SK-N-SH (cell line): Measurements from ENCODE around the gene TRMT1L. TPM values are rescaled to one million over a fixed set of nuclear protein-coding genes. Genes with fewer than 3 reads are reported as not detected.
A peak's percentile ranks its signal among the peaks of the same experiment; 100 is the strongest.

Experiments
- CTCF ChIA-PET: fragments of 300-600, 350-600 bp; formaldehyde crosslinking; extraction: SDS; loops from one replicate; lab custom pipeline; 2021; lab: Yijun Ruan, JAX
- POLR2A ChIA-PET: fragments of 350-600 bp; sonication (Branson Sonifier 250); formaldehyde crosslinking; extraction: SDS; loops from one replicate; lab custom pipeline; 2020; ENCODE audit warnings: antibody characterized with exemption, inconsistent platforms; lab: Yijun Ruan, JAX
- DNase-seq: peaks from one replicate; pipeline ENCODE4 v3.0.0; 2012
- H2AFZ ChIP-seq: fragments of 200-600 bp; sonication (generic); 2 replicates; pipeline ENCODE4 v1.8.1; 2016; ENCODE audit warnings: antibody characterized with exemption, mild to moderate bottlenecking, low read depth
- H3F3A ChIP-seq: fragments of 200-600 bp; sonication (generic); replicated peaks from 2 replicates; pipeline ENCODE3; 2016; ENCODE audit warnings: antibody characterized with exemption, mild to moderate bottlenecking; ENCODE audit not compliant: insufficient read depth
- H3K27ac ChIP-seq, 2 experiments: fragments of 200-500 bp in 1 of 2; fragments of 200-600 bp in 1 of 2; sonication (Bioruptor generic) in 1 of 2; sonication (generic), shearing (Covaris generic) in 1 of 2; 2 replicates each; pipeline versions ENCODE4 v1.5.1 to v1.6.1; 2014 to 2016; ENCODE audit warnings: low read depth in 2 of 2, inconsistent platforms in 1 of 2, low read length in 1 of 2, mild to moderate bottlenecking in 1 of 2, mixed read lengths in 1 of 2
- H3K27me3 ChIP-seq: fragments of 200-600 bp; sonication (generic), shearing (Covaris generic); 2 replicates; pipeline ENCODE4 v1.6.1; 2016; ENCODE audit warnings: mixed run types; ENCODE audit not compliant: insufficient read depth
- H3K36me3 ChIP-seq, 2 experiments: fragments of 200-500 bp in 1 of 2; fragments of 200-600 bp in 1 of 2; sonication (Bioruptor generic) in 1 of 2; sonication (generic) in 1 of 2; replicated peaks in 1 of 2; 2 replicates each; pipeline versions ENCODE3 to v1.5.1; 2014 to 2016; ENCODE audit warnings: low read length in 1 of 2, mild to moderate bottlenecking in 1 of 2; ENCODE audit not compliant: insufficient read depth in 2 of 2, control insufficient read depth in 1 of 2
- H3K4me1 ChIP-seq, 2 experiments: fragments of 200-500 bp in 1 of 2; fragments of 200-600 bp in 1 of 2; sonication (Bioruptor generic) in 1 of 2; sonication (generic), shearing (Covaris generic) in 1 of 2; 2 replicates each; pipeline versions ENCODE4 v1.5.1 to v1.6.1; 2014 to 2016; ENCODE audit warnings: low read depth in 1 of 2, low read length in 1 of 2, mixed run types in 1 of 2; ENCODE audit not compliant: insufficient read depth in 2 of 2, control insufficient read depth in 1 of 2
- H3K4me2 ChIP-seq: fragments of 200-600 bp; sonication (generic), shearing (Covaris generic); 2 replicates; pipeline ENCODE4 v1.6.1; 2017; ENCODE audit warnings: mixed run types
- H3K4me3 ChIP-seq, 2 experiments: fragments of 200-500 bp in 1 of 2; fragments of 200-600 bp in 1 of 2; sonication (Bioruptor generic) in 1 of 2; sonication (generic), shearing (Covaris generic) in 1 of 2; 2 replicates each; pipeline versions ENCODE4 v1.5.1 to v1.8.1; 2014 to 2016; ENCODE audit warnings: low read depth in 2 of 2, inconsistent platforms in 1 of 2, low read length in 1 of 2, mild to moderate bottlenecking in 1 of 2, mixed read lengths in 1 of 2, moderate library complexity in 1 of 2
- H3K79me2 ChIP-seq: fragments of 200-600 bp; sonication (generic); 2 replicates; pipeline ENCODE4 v1.8.1; 2017; ENCODE audit warnings: mild to moderate bottlenecking; ENCODE audit not compliant: insufficient read depth
- H3K9ac ChIP-seq: fragments of 200-600 bp; sonication (generic); 2 replicates; pipeline ENCODE4 v1.6.1; 2017; ENCODE audit warnings: mixed run types
- H3K9me2 ChIP-seq: fragments of 200-600 bp; sonication (generic); 2 replicates; pipeline ENCODE4 v1.6.1; 2017; ENCODE audit warnings: mixed run types
- H3K9me3 ChIP-seq: fragments of 200-600 bp; sonication (generic); 2 replicates; pipeline ENCODE4 v1.6.1; 2017; ENCODE audit warnings: mixed run types, mild to moderate bottlenecking, moderate library complexity
- H4K20me1 ChIP-seq: fragments of 200-600 bp; sonication (generic); 2 replicates; pipeline ENCODE4 v1.6.1; 2017; ENCODE audit warnings: mild to moderate bottlenecking, mixed run types; ENCODE audit not compliant: insufficient read depth
- FOXM1 ChIP-seq: IDR thresholded peaks from 2 replicates; pipeline ENCODE4 v1.4.0; 2012; ENCODE audit warnings: low read depth, mild to moderate bottlenecking
- GABPA ChIP-seq: IDR thresholded peaks from 2 replicates; pipeline ENCODE4 v1.4.0; 2012; ENCODE audit warnings: low read depth, mild to moderate bottlenecking
- MEF2A ChIP-seq: IDR thresholded peaks from 2 replicates; pipeline ENCODE4 v1.4.0; 2012; ENCODE audit warnings: low read depth, borderline replicate concordance
- MXI1 ChIP-seq: IDR thresholded peaks from 2 replicates; pipeline ENCODE4 v1.6.1; 2012; ENCODE audit warnings: mild to moderate bottlenecking, low read depth, low read length, improper control_type of control experiment
- NFIC ChIP-seq: IDR thresholded peaks from 2 replicates; pipeline ENCODE4 v1.4.0; 2012; ENCODE audit warnings: borderline replicate concordance
- NRF1 ChIP-seq: IDR thresholded peaks from 2 replicates; pipeline ENCODE4 v1.6.1; 2012; ENCODE audit warnings: low read depth, mild to moderate bottlenecking, low read length
- POLR2AphosphoS5 ChIP-seq: IDR thresholded peaks from 2 replicates; pipeline ENCODE4 v1.6.1; 2012; ENCODE audit warnings: low read depth, low read length
- RCOR1 ChIP-seq: fragments of 150-350 bp; IDR thresholded peaks from 2 replicates; pipeline ENCODE4 v1.6.1; 2017; ENCODE audit warnings: antibody characterized with exemption, low read length
- RXRA ChIP-seq: IDR thresholded peaks from 2 replicates; pipeline ENCODE4 v1.4.0; 2012; ENCODE audit warnings: low read depth, mild to moderate bottlenecking, borderline replicate concordance
- SIN3A ChIP-seq: IDR thresholded peaks from 2 replicates; pipeline ENCODE4 v1.6.1; 2012; ENCODE audit warnings: low read depth, mild to moderate bottlenecking, low read length, moderate library complexity, borderline replicate concordance
- WGBS: methylation state at CpG from one replicate; pipeline ENCODE4 v1.1.6; 2017; ENCODE audit warnings: low lambda C conversion rate; 5-methylcytosine and 5-hydroxymethylcytosine counted together
- polyA plus RNA-seq, 3 experiments: library from polyadenylated mRNA; depleted of rRNA; stranded (reverse); fragments of >200 nt; gene quantifications; 2 replicates each; pipeline ENCODE4 v1.2.3, GENCODE V29; 2012
- TF ChIP-seq, protein P1 (sequence below): IDR thresholded peaks from 2 replicates; pipeline ENCODE4 v1.4.0; 2012; ENCODE audit warnings: low read depth, borderline replicate concordance
- TF ChIP-seq, protein P2 (sequence below): IDR thresholded peaks from 2 replicates; pipeline ENCODE4 v1.4.0; 2012; ENCODE audit warnings: low read depth, borderline replicate concordance

Gene TRMT1L
- polyA plus RNA-seq, 1 of the 3 experiments (the other 2 are of a cell fraction), result 12.2 TPM

DNA sequence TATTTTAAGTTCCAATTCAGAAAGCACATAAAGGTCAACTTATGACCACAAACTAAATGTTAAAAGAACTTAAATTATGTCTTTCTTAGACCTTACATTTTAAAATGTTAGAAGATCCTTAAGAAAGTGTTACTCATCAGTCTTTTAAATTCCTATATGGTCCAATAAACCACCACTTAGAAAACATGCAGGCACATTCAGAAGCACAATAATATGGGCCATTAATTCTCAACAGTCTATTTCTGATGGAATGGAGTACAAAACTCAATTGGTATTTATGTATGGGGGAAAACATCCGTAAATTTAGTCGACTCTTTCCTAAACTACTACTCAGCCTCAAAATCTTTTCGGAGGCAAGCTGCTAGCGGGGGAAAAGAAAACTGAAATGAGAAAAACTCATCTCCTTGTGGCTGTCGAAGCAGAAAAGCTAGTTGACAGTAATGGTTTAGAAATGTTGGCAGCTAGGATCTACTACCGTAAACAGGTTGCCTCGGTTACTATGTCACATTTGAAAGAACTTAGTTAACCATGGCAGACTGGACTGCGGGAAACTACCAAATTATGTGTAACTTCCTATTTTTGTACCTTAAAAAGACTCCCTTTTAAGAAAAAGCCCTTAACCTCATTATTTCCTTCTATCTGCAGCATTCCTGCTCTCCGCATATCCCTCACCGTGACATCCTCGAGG is 1.0 kb downstream of the TRMT1L start:
- peak overlapping the region; percentile 92 to 94 for H3K4me3 ChIP-seq
- DNase-seq, result no peak
- H2AFZ ChIP-seq, result peak overlapping the region; percentile 89
- WGBS, result 12% methylated on average over 11 of the region's 11 CpGs
- H3K9me3 ChIP-seq, result no peaks in the 10 kb centered on the region
- H3K9me2 ChIP-seq, result no peaks in the 10 kb centered on the region
- CTCF ChIA-PET, result interaction anchor here (1.2 to 8.7 kb wide), 2 partner anchors 10 to 14 kb away, joined by 3 to 75 read pairs; no protein-coding TSS in a partner anchor
- no peak for TF ChIP-seq MEF2A
- peak; percentile 35; the same call in 1 of the 2 replicates for TF ChIP-seq MXI1
- TF ChIP-seq NRF1, result peak; percentile 15; the same call in 1 of the 2 replicates
- TF ChIP-seq RXRA, result no peak
- TF ChIP-seq POLR2AphosphoS5, result no peak
- H3K36me3 ChIP-seq, result peaks cover 10 to 11% of the 10 kb centered on the region in 2 experiments
- peaks cover 43% of the 10 kb centered on the region for H3K79me2 ChIP-seq
- POLR2A ChIA-PET, result interaction anchor here (2.4 kb wide), 1 partner anchor 110 kb away, joined by 15 read pairs; the partner anchor contains the start of gene RNF2
- H3K27ac ChIP-seq, result peak overlapping the region; percentile 93 to 100
- no peaks in the 10 kb centered on the region for H4K20me1 ChIP-seq
- no peaks in the 10 kb centered on the region for H3K27me3 ChIP-seq
- peaks cover 8 to 23% of the 10 kb centered on the region in 2 experiments; a peak in 3 of 4 replicates for H3K4me1 ChIP-seq
- peak overlapping the region; percentile 87 for H3K4me2 ChIP-seq
- peak overlapping the region; percentile 89 for H3K9ac ChIP-seq
- H3F3A ChIP-seq, result peaks cover 5% of the 10 kb centered on the region

DNA sequence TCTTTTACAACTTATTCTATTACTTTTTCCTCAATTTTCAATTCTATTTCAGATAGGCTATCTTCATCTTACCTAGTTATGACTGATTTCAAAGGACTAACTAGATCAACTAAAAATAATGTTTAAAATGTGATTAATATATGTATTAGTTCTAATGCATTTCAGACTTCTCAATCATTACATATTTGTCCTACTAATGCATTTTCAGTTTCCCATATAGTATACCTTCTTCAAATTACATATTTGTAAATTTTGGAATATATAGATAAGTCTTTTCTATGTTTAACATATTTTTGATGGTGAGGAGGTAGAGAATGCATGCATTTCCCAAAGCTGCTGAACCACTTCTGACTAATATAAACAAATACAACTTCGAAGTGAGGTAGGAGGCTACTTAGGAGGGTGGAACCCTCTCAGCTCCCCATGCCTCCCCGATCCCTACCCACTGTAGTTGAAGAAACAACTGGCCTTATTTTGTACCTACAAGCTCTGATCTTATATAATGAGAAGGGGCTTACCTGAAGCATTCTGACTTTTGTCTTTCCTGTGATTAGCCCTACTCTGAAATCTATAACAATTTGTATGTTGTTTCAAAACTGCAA is 1.7 kb downstream of the TRMT1L start:
- Histone ChIP-seq H3K4me1 (peaks cover 8 to 23% of the 10 kb centered on the region in 2 experiments; a peak in 3 of 4 replicates), H3K9me2 (no peaks in the 10 kb centered on the region), H3K9ac (peak overlapping the region; percentile 89), H2AFZ (peak overlapping the region; percentile 89; the same call in 1 of the 2 replicates), H3K79me2 (peaks cover 43% of the 10 kb centered on the region), H3K4me2 (peak overlapping the region; percentile 87), H3K9me3 (no peaks in the 10 kb centered on the region), H3K27ac (peak overlapping the region in 1 of 2 experiments; percentile 93; a peak in 1 of 4 replicates), H3K36me3 (peaks cover 17 to 19% of the 10 kb centered on the region in 2 experiments), H3K4me3 (peak overlapping the region; percentile 92 to 94)
- POLR2A ChIA-PET, result no interaction called here
- 42% methylated on average over 2 of the region's 2 CpGs for WGBS
- no peak for DNase-seq
- TF ChIP-seq FOXM1 (no peak), RCOR1 (no peak), MEF2A (no peak), SIN3A (no peak), GABPA (no peak), NFIC (no peak)
- TF ChIP-seq, protein P1, sequence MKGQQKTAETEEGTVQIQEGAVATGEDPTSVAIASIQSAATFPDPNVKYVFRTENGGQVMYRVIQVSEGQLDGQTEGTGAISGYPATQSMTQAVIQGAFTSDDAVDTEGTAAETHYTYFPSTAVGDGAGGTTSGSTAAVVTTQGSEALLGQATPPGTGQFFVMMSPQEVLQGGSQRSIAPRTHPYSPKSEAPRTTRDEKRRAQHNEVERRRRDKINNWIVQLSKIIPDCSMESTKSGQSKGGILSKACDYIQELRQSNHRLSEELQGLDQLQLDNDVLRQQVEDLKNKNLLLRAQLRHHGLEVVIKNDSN, result no peak
- TF ChIP-seq, protein P2, sequence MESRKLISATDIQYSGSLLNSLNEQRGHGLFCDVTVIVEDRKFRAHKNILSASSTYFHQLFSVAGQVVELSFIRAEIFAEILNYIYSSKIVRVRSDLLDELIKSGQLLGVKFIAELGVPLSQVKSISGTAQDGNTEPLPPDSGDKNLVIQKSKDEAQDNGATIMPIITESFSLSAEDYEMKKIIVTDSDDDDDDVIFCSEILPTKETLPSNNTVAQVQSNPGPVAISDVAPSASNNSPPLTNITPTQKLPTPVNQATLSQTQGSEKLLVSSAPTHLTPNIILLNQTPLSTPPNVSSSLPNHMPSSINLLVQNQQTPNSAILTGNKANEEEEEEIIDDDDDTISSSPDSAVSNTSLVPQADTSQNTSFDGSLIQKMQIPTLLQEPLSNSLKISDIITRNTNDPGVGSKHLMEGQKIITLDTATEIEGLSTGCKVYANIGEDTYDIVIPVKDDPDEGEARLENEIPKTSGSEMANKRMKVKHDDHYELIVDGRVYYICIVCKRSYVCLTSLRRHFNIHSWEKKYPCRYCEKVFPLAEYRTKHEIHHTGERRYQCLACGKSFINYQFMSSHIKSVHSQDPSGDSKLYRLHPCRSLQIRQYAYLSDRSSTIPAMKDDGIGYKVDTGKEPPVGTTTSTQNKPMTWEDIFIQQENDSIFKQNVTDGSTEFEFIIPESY, result no peak
- TF ChIP-seq, all 33 proteins: peak for 0
- Histone ChIP-seq H3K27me3 (no peaks in the 10 kb centered on the region), H3F3A (peaks cover 5% of the 10 kb centered on the region), H4K20me1 (no peaks in the 10 kb centered on the region)
- CTCF ChIA-PET, result interaction anchor here (8.7 kb wide), 1 partner anchor 14 kb away, joined by 75 read pairs; no protein-coding TSS in a partner anchor
